SK-N-SH (cell line): ENCODE data around the gene MAOA. TPM values are rescaled to one million over a fixed set of nuclear protein-coding genes. Genes with fewer than 3 reads are reported as not detected.

Source experiments
- CTCF ChIA-PET: fragments of 300-600, 350-600 bp; formaldehyde crosslinking; extraction: SDS; loops from one replicate; lab custom pipeline; 2021; lab: Yijun Ruan, JAX
- POLR2A ChIA-PET: fragments of 350-600 bp; sonication (Branson Sonifier 250); formaldehyde crosslinking; extraction: SDS; loops from one replicate; lab custom pipeline; 2020; ENCODE audit warnings: antibody characterized with exemption, inconsistent platforms; lab: Yijun Ruan, JAX
- DNase-seq: peaks from one replicate; pipeline ENCODE4 v3.0.0; 2012
- H2AFZ ChIP-seq: fragments of 200-600 bp; sonication (generic); 2 replicates; pipeline ENCODE4 v1.8.1; 2016; ENCODE audit warnings: antibody characterized with exemption, mild to moderate bottlenecking, low read depth
- H3F3A ChIP-seq: fragments of 200-600 bp; sonication (generic); replicated peaks from 2 replicates; pipeline ENCODE3; 2016; ENCODE audit warnings: antibody characterized with exemption, mild to moderate bottlenecking; ENCODE audit not compliant: insufficient read depth
- H3K27ac ChIP-seq, 2 experiments: fragments of 200-500 bp in 1 of 2; fragments of 200-600 bp in 1 of 2; sonication (Bioruptor generic) in 1 of 2; sonication (generic), shearing (Covaris generic) in 1 of 2; 2 replicates each; pipeline versions ENCODE4 v1.5.1 to v1.6.1; 2014 to 2016; ENCODE audit warnings: low read depth in 2 of 2, inconsistent platforms in 1 of 2, low read length in 1 of 2, mild to moderate bottlenecking in 1 of 2, mixed read lengths in 1 of 2
- H3K27me3 ChIP-seq: fragments of 200-600 bp; sonication (generic), shearing (Covaris generic); 2 replicates; pipeline ENCODE4 v1.6.1; 2016; ENCODE audit warnings: mixed run types; ENCODE audit not compliant: insufficient read depth
- H3K36me3 ChIP-seq, 2 experiments: fragments of 200-500 bp in 1 of 2; fragments of 200-600 bp in 1 of 2; sonication (Bioruptor generic) in 1 of 2; sonication (generic) in 1 of 2; replicated peaks in 1 of 2; 2 replicates each; pipeline versions ENCODE3 to v1.5.1; 2014 to 2016; ENCODE audit warnings: low read length in 1 of 2, mild to moderate bottlenecking in 1 of 2; ENCODE audit not compliant: insufficient read depth in 2 of 2, control insufficient read depth in 1 of 2
- H3K4me1 ChIP-seq, 2 experiments: fragments of 200-500 bp in 1 of 2; fragments of 200-600 bp in 1 of 2; sonication (Bioruptor generic) in 1 of 2; sonication (generic), shearing (Covaris generic) in 1 of 2; 2 replicates each; pipeline versions ENCODE4 v1.5.1 to v1.6.1; 2014 to 2016; ENCODE audit warnings: low read depth in 1 of 2, low read length in 1 of 2, mixed run types in 1 of 2; ENCODE audit not compliant: insufficient read depth in 2 of 2, control insufficient read depth in 1 of 2
- H3K4me2 ChIP-seq: fragments of 200-600 bp; sonication (generic), shearing (Covaris generic); 2 replicates; pipeline ENCODE4 v1.6.1; 2017; ENCODE audit warnings: mixed run types
- H3K4me3 ChIP-seq, 2 experiments: fragments of 200-500 bp in 1 of 2; fragments of 200-600 bp in 1 of 2; sonication (Bioruptor generic) in 1 of 2; sonication (generic), shearing (Covaris generic) in 1 of 2; 2 replicates each; pipeline versions ENCODE4 v1.5.1 to v1.8.1; 2014 to 2016; ENCODE audit warnings: low read depth in 2 of 2, inconsistent platforms in 1 of 2, low read length in 1 of 2, mild to moderate bottlenecking in 1 of 2, mixed read lengths in 1 of 2, moderate library complexity in 1 of 2
- H3K79me2 ChIP-seq: fragments of 200-600 bp; sonication (generic); 2 replicates; pipeline ENCODE4 v1.8.1; 2017; ENCODE audit warnings: mild to moderate bottlenecking; ENCODE audit not compliant: insufficient read depth
- H3K9ac ChIP-seq: fragments of 200-600 bp; sonication (generic); 2 replicates; pipeline ENCODE4 v1.6.1; 2017; ENCODE audit warnings: mixed run types
- H3K9me2 ChIP-seq: fragments of 200-600 bp; sonication (generic); 2 replicates; pipeline ENCODE4 v1.6.1; 2017; ENCODE audit warnings: mixed run types
- H3K9me3 ChIP-seq: fragments of 200-600 bp; sonication (generic); 2 replicates; pipeline ENCODE4 v1.6.1; 2017; ENCODE audit warnings: mixed run types, mild to moderate bottlenecking, moderate library complexity
- H4K20me1 ChIP-seq: fragments of 200-600 bp; sonication (generic); 2 replicates; pipeline ENCODE4 v1.6.1; 2017; ENCODE audit warnings: mild to moderate bottlenecking, mixed run types; ENCODE audit not compliant: insufficient read depth
- CTCF ChIP-seq: fragments of 200-600 bp; sonication (generic); IDR thresholded peaks from 2 replicates; pipeline ENCODE4 v1.6.1; 2017; ENCODE audit warnings: antibody characterized with exemption, mild to moderate bottlenecking, moderate library complexity
- ELF1 ChIP-seq: IDR thresholded peaks from 2 replicates; pipeline ENCODE4 v1.4.0; 2012
- EP300 ChIP-seq, 2 experiments: IDR thresholded peaks; 2 replicates each; pipeline versions ENCODE4 v1.4.0 to v1.6.1; 2012; ENCODE audit warnings: borderline replicate concordance in 1 of 2, low read depth in 1 of 2, low read length in 1 of 2
- EZH2phosphoT487 ChIP-seq: fragments of 200-600 bp; sonication (generic); IDR thresholded peaks from 2 replicates; pipeline ENCODE4 v1.6.1; 2017; ENCODE audit warnings: low read depth, mixed run types, mild to moderate bottlenecking, antibody characterized with exemption, moderate library complexity, borderline replicate concordance
- FOSL2 ChIP-seq: IDR thresholded peaks from 2 replicates; pipeline ENCODE4 v1.4.0; 2012; ENCODE audit warnings: low read depth, mild to moderate bottlenecking, moderate library complexity, borderline replicate concordance
- FOXJ3 ChIP-seq: sonication (generic); formaldehyde crosslinking; IDR thresholded peaks from 2 replicates; pipeline ENCODE4 v1.5.1; 2020; ENCODE audit warnings: mild to moderate bottlenecking, missing genetic modification reagents
- FOXM1 ChIP-seq: IDR thresholded peaks from 2 replicates; pipeline ENCODE4 v1.4.0; 2012; ENCODE audit warnings: low read depth, mild to moderate bottlenecking
- GABPA ChIP-seq: IDR thresholded peaks from 2 replicates; pipeline ENCODE4 v1.4.0; 2012; ENCODE audit warnings: low read depth, mild to moderate bottlenecking
- GATA2 ChIP-seq: sonication (generic); formaldehyde crosslinking; IDR thresholded peaks from 2 replicates; pipeline ENCODE4 v1.5.0; 2020; ENCODE audit warnings: mild to moderate bottlenecking, missing genetic modification reagents
- REST ChIP-seq: IDR thresholded peaks from 2 replicates; pipeline ENCODE4 v1.6.1; 2012; ENCODE audit warnings: mild to moderate bottlenecking, low read depth, low read length, moderate library complexity
- RFX5 ChIP-seq: IDR thresholded peaks from 2 replicates; pipeline ENCODE4 v1.6.1; 2012; ENCODE audit warnings: mild to moderate bottlenecking, improper control_type of control experiment, low read length
- SMC3 ChIP-seq: IDR thresholded peaks from 2 replicates; pipeline ENCODE4 v1.6.1; 2012; ENCODE audit warnings: low read depth, low read length, improper control_type of control experiment
- TAF1 ChIP-seq: IDR thresholded peaks from 2 replicates; pipeline ENCODE4 v1.6.1; 2012; ENCODE audit warnings: low read depth, mild to moderate bottlenecking, low read length, moderate library complexity, borderline replicate concordance
- TCF12 ChIP-seq: IDR thresholded peaks from 2 replicates; pipeline ENCODE4 v1.4.0; 2012
- TEAD4 ChIP-seq: IDR thresholded peaks from 2 replicates; pipeline ENCODE4 v1.4.0; 2012; ENCODE audit warnings: mild to moderate bottlenecking, borderline replicate concordance; ENCODE audit not compliant: insufficient read depth
- YY1 ChIP-seq: IDR thresholded peaks from 2 replicates; pipeline ENCODE4 v1.4.0; 2012; ENCODE audit warnings: low read depth, mild to moderate bottlenecking
- WGBS: methylation state at CpG from one replicate; pipeline ENCODE4 v1.1.6; 2017; ENCODE audit warnings: low lambda C conversion rate; 5-methylcytosine and 5-hydroxymethylcytosine counted together
- polyA plus RNA-seq, 3 experiments: library from polyadenylated mRNA; depleted of rRNA; stranded (reverse); fragments of >200 nt; gene quantifications; 2 replicates each; pipeline ENCODE4 v1.2.3, GENCODE V29; 2012

The MAOA gene
- polyA plus RNA-seq, 1 of the 3 experiments (the other 2 are of a cell fraction): 0.31 TPM

GRCh38 chrX:43631841-43632240, 24.3 kb upstream of the MAOA start:
- H4K20me1 ChIP-seq: no peaks in the 10 kb centered on the region
- H3K27me3 ChIP-seq: no peaks in the 10 kb centered on the region; the same call in 1 of the 2 replicates
- no peaks in the 10 kb centered on the region for H3F3A ChIP-seq
- no peaks in the 10 kb centered on the region for H3K36me3 ChIP-seq
- H3K4me2 ChIP-seq: no peak overlapping the region
- no peak for TF ChIP-seq YY1
- TF ChIP-seq EZH2phosphoT487: no peak
- TF ChIP-seq CTCF: no peak
- no peak for TF ChIP-seq SMC3
- no peak for TF ChIP-seq TAF1
- TF ChIP-seq EP300 (IDR thresholded peaks at IDR 0.05; ENCODE audit: borderline replicate concordance in 1 of 2, low read depth in 1 of 2, low read length in 1 of 2): no peak
- no peak for TF ChIP-seq ELF1
- no peak for TF ChIP-seq TCF12
- no peak for TF ChIP-seq FOXM1
- TF ChIP-seq FOXJ3 (CRISPR knock-in tag): no peak
- no peak for TF ChIP-seq TEAD4
- no peak for TF ChIP-seq GATA2 (CRISPR knock-in tag)
- TF ChIP-seq RFX5: no peak
- TF ChIP-seq FOSL2: no peak
- TF ChIP-seq GABPA: no peak
- no peak for TF ChIP-seq REST
- H3K4me3 ChIP-seq: no peak overlapping the region
- no peaks in the 10 kb centered on the region for H3K9me3 ChIP-seq
- H3K79me2 ChIP-seq: no peaks in the 10 kb centered on the region
- WGBS: 10% methylated on average over 1 of the region's 1 CpG
- H3K27ac ChIP-seq: no peak overlapping the region
- no peaks in the 10 kb centered on the region for H3K4me1 ChIP-seq
- H3K9ac ChIP-seq: no peak overlapping the region
- no peaks in the 10 kb centered on the region for H3K9me2 ChIP-seq
- CTCF ChIA-PET: no interaction called here
- POLR2A ChIA-PET: no interaction called here
- no peak for DNase-seq
- no peak overlapping the region for H2AFZ ChIP-seq
